ENCODE data around the gene LCN2. TPM values are rescaled to one million over a fixed set of nuclear protein-coding genes. Genes with fewer than 3 reads are reported as not detected.

Gene LCN2
- total and polyA plus RNA-seq, 9 of the 15 experiments (the other 6 are each of a cell fraction or from before 2014, with no cell fraction given): 0.10 to 1.2 (median 0.44) TPM; not detected in 1

DNA sequence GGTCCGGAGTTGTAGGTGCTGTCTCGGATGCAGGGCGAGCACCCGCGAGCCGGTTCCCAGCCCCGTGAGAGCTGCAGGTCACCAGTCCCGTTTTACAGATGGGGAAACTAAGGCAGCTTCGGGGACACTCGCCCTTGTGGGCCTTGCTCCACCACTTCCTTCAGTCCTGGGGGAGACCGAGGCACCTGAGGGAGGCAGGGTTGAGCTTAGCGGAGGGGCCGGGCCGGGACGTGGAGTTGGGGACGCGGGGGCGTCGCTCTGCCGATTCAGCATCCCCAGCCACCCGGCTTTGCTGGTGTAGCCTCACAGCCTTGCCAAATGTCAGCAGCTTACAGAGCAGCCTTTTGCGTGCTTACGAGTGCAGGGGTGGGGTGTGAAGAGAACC is 11.3 kb downstream of the LCN2 start (continued):
- TF ChIP-seq CHCHD3 (CRISPR knock-in tag; IDR thresholded peaks at IDR 0.05) (no peak), NR2F6 (CRISPR knock-in tag; IDR thresholded peaks at IDR 0.05) (0 out of 2 replicates have a peak, but pooled peaks have one; percentile 1), CCAR2 (IDR thresholded peaks at IDR 0.05; ENCODE audit: low read depth, low read length) (no peak), SRSF1 (IDR thresholded peaks at IDR 0.05; ENCODE audit: low read depth, low read length) (0 out of 2 replicates have a peak, but pooled peaks have one; percentile 9), ZNF354B (CRISPR knock-in tag; IDR thresholded peaks at IDR 0.05) (no peak), MBD2 (IDR thresholded peaks at IDR 0.05; ENCODE audit: borderline replicate concordance, low read depth) (no peak), ZNF274 (IDR thresholded peaks at IDR 0.05; ENCODE audit: borderline replicate concordance, low read depth, low read length) (no peak), MAFK (IDR thresholded peaks at IDR 0.05; ENCODE audit: low read length) (peak; percentile 34; the same call in 1 of the 2 replicates), MAZ (CRISPR knock-in tag; conservative IDR thresholded peaks at IDR 0.05 in 1 of 2, IDR thresholded peaks at IDR 0.05 in 1 of 2) (peak in 1 of 2 experiments; percentile 14; a peak in 1 of 4 replicates), NRF1 (conservative IDR thresholded peaks at IDR 0.05 in 1 of 2, IDR thresholded peaks at IDR 0.05 in 1 of 2) (0 out of 4 replicates have a peak, but pooled peaks have one; percentile 2 to 7), ARHGAP35 (IDR thresholded peaks at IDR 0.05; ENCODE audit: partially characterized antibody) (peak; percentile 78), MAFG (tag; conservative IDR thresholded peaks at IDR 0.05) (peak; percentile 64), BCOR (IDR thresholded peaks at IDR 0.05) (peak; percentile 96), HDAC2 (IDR thresholded peaks at IDR 0.05) (peak; percentile 92), PML (IDR thresholded peaks at IDR 0.05; ENCODE audit: low read length) (peak; percentile 44; the same call in 1 of the 2 replicates), MYC (IDR thresholded peaks at IDR 0.05; ENCODE audit: low read depth, low read length) (no peak; the same call in 1 of the 2 replicates), MYC (CRISPR knock-in tag; IDR thresholded peaks at IDR 0.05; ENCODE audit: borderline replicate concordance, low read depth) (peak; percentile 96), SP2 (IDR thresholded peaks at IDR 0.05; ENCODE audit: extremely low read depth, low read depth, low read length, poor library complexity, severe bottlenecking) (no peak), TBL1XR1 (IDR thresholded peaks at IDR 0.05; ENCODE audit: low read length in 2 of 2) (0 out of 4 replicates have a peak, but pooled peaks of 1 of the 2 experiments have one; percentile 11)
- TF ChIP-seq, protein P1, sequence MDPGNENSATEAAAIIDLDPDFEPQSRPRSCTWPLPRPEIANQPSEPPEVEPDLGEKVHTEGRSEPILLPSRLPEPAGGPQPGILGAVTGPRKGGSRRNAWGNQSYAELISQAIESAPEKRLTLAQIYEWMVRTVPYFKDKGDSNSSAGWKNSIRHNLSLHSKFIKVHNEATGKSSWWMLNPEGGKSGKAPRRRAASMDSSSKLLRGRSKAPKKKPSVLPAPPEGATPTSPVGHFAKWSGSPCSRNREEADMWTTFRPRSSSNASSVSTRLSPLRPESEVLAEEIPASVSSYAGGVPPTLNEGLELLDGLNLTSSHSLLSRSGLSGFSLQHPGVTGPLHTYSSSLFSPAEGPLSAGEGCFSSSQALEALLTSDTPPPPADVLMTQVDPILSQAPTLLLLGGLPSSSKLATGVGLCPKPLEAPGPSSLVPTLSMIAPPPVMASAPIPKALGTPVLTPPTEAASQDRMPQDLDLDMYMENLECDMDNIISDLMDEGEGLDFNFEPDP (CRISPR knock-in tag; IDR thresholded peaks at IDR 0.05): no peak
- TF ChIP-seq, protein P2, sequence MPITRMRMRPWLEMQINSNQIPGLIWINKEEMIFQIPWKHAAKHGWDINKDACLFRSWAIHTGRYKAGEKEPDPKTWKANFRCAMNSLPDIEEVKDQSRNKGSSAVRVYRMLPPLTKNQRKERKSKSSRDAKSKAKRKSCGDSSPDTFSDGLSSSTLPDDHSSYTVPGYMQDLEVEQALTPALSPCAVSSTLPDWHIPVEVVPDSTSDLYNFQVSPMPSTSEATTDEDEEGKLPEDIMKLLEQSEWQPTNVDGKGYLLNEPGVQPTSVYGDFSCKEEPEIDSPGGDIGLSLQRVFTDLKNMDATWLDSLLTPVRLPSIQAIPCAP (CRISPR knock-in tag; IDR thresholded peaks at IDR 0.05; ENCODE audit: borderline replicate concordance): no peak
- TF ChIP-seq, protein P3, sequence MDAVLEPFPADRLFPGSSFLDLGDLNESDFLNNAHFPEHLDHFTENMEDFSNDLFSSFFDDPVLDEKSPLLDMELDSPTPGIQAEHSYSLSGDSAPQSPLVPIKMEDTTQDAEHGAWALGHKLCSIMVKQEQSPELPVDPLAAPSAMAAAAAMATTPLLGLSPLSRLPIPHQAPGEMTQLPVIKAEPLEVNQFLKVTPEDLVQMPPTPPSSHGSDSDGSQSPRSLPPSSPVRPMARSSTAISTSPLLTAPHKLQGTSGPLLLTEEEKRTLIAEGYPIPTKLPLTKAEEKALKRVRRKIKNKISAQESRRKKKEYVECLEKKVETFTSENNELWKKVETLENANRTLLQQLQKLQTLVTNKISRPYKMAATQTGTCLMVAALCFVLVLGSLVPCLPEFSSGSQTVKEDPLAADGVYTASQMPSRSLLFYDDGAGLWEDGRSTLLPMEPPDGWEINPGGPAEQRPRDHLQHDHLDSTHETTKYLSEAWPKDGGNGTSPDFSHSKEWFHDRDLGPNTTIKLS (IDR thresholded peaks at IDR 0.05; ENCODE audit: borderline replicate concordance, low read depth): no peak
- TF ChIP-seq, protein P4, sequence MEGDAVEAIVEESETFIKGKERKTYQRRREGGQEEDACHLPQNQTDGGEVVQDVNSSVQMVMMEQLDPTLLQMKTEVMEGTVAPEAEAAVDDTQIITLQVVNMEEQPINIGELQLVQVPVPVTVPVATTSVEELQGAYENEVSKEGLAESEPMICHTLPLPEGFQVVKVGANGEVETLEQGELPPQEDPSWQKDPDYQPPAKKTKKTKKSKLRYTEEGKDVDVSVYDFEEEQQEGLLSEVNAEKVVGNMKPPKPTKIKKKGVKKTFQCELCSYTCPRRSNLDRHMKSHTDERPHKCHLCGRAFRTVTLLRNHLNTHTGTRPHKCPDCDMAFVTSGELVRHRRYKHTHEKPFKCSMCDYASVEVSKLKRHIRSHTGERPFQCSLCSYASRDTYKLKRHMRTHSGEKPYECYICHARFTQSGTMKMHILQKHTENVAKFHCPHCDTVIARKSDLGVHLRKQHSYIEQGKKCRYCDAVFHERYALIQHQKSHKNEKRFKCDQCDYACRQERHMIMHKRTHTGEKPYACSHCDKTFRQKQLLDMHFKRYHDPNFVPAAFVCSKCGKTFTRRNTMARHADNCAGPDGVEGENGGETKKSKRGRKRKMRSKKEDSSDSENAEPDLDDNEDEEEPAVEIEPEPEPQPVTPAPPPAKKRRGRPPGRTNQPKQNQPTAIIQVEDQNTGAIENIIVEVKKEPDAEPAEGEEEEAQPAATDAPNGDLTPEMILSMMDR (IDR thresholded peaks at IDR 0.05 in 2 of 3, conservative IDR thresholded peaks at IDR 0.05 in 1 of 3; ENCODE audit: insufficient read depth in 2 of 3, low read depth in 1 of 3, low read length in 3 of 3): peak in 1 of 3 experiments; percentile 22; a peak in 1 of 6 replicates
